HL-60/S4 treated with retinoic acid at 250 ng/mL for 4 days and 3 days (cell line): ENCODE results near the gene GSK3A.

ENCODE experiments used
- in situ Hi-C: fragments of 300-500 bp; cut with MboI; formaldehyde crosslinking; loops from 2 replicates; pipeline ENCODE4 v1.7.0; 2022; ENCODE audit warnings: low sequenced_read_pairs

GSK3A gene

GRCh38 chr19:42242512-42243409, at the start of gene GSK3A:
TSS of gene GSK3A (minus strand) at chr19:42242602. CDS start at chr19:42242465, 137 bp downstream.
- in situ Hi-C loops = no loop called here

DNA sequence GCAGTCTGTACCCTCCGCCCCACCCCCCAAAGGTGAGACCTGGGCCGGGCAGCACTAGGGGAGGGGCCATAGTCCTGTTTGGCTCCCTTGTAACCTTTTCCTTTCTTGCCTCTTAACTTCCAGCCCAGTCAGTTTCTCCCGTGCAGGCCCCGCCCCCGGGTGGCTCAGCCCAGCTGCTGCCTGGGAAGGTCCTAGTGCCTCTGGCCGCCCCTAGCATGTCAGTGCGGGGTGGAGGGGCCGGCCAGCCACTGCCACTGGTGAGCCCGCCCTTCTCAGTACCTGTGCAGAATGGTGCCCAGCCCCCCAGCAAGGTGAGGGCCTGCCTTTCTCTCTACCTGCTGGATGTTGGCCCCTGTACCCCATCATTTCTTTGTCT, 49.0 kb upstream of the GSK3A start:
- in situ Hi-C loops = no loop called here

- in situ Hi-C loops = no loop called here
Measured at GRCh38 chr19:42290523-42291434, 48.4 kb upstream of the GSK3A start.

DNA sequence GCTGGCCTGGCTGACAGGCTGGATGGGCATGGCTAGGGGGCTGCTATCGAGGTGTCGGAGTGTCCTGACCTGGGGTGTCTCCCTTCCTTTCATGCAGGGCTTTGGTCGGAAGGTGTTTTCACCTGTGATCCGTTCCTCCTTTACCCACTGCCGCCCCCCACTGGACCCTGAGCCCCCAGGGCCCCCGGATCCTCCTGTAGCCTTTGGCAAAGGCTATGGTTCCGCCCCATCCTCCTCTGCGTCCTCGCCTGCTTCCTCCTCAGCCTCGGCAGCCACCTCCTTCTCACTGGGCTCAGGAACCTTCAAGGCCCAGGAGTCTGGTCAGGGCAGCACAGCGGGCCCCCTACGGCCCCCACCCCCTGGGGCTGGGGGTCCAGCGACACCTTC, 47.7 kb upstream of the GSK3A start:
- in situ Hi-C loops = no loop called here

DNA sequence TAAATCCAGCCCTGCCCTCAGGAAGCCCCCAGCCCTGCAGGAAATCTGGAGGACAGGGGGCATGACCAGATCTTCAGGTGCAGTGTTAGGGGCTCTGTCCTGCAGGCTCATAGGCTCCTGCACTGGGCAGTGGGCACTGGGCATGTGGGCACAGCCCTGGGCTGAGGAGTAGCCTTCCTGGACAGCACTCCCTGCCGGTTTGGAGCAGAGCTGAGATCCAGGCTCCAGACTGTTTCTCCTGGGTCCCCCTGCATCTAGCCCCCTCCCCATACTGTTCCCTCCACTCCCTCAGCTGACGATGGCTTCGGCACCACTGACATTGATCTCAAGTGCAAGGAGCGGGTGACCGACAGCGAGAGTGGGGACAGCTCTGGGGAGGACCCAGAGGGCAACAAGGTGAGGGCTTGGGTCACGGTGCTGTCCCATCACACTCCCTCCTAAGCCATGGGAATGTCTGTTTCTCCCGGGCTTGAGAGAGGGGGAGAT, 47.2 kb upstream of the GSK3A start:
- in situ Hi-C loops = no loop called here

- in situ Hi-C loops = no loop called here
Measured at GRCh38 chr19:42288881-42289555, 46.6 kb upstream of the GSK3A start.

DNA sequence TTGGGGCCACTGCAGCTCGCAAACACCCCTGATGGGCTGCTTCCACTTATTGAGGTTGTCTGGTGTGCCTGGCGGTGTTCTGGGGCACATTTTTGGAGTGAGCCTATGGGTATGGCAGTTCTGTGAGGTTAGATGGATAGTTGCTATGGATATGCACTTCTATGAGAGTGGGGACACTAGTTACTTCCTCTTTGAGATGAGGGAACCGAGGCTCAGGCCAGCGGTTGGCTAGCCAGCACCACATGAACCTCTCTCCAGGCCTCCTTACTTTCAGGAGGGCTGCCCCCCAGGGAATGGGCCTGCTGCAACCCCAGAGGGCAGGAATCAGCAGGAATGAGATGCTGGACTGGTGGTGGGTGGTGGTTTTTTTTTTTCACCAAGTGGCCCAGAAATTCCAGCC, 46.0 kb upstream of the GSK3A start:
- in situ Hi-C loops = no loop called here

DNA sequence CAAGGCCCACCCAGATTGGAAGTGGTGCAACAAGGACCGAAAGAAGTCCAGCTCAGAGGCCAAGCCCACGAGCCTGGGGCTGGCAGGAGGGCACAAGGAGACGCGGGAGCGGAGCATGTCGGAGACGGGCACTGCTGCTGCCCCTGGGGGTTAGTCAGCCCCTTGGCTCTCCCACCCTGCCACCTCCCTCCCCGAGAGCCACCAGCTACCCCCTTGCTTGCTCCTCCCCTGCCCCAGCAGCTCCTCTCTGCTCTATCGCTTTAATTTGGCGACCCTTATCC, 45.4 kb upstream of the GSK3A start:
- in situ Hi-C loops = no loop called here

DNA sequence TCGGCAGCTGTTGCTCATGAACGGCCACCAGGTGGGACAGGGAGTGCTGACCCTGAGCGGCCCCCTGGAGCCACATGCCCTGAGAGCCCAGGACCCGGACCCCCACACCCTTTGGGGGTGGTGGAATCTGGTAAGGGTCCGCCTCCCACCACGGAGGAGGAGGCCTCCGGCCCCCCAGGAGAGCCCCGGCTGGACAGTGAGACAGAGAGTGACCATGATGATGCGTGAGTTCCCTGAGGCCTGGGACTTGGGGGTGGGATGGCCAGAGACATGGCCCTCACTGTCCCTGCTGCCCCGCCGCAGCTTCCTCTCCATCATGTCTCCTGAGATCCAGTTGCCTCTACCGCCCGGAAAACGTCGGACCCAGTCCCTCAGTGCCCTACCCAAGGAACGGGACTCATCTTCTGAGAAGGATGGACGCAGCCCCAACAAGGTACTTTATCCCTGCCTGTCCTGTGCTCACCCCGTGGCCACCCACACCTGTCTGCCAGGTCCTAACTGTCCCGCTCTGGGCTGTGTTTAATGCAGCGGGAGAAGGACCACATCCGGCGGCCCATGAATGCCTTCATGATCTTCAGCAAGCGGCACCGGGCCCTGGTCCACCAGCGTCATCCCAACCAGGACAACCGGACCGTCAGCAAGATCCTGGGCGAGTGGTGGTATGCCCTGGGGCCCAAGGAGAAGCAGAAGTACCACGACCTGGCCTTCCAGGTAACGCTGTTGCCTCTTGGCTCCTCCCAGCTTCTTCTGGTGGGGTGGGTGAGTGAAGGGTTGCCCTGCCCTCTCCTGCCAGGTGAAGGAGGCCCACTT, 44.8 kb upstream of the GSK3A start:
- in situ Hi-C loops = no loop called here

DNA sequence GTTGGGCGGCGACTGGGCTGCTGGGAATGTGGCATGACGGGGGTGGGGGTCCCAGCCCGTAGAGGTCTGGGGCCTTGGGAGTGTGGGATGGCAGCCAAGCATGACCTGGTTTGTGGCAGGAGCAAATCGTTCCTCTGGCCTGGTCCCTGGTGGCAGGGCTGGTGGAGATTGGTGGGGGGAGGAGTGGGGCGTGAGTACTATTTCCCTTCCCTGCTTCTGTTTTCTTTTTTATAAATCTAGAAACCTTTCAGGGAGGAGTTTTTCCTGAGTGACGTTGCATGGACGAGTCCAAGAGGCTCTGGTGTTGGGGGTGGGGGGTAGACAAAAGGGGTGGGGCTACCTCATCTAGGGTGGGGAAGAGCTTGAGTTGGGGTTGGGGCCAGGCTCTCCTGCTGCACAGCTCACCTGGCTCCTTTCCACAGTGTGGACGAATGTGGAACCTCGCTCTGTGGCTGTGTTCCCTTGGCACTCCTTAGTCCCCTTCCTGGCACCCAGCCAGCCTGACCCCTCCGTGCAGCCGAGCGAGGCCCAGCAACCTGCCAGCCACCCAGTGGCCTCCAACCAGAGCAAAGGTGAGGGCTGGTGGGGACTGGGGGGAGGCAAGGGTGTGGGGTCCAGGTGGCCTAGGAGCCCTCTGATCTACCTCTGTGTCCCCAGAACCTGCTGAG, 44.1 kb upstream of the GSK3A start:
- in situ Hi-C loops = no loop called here

DNA sequence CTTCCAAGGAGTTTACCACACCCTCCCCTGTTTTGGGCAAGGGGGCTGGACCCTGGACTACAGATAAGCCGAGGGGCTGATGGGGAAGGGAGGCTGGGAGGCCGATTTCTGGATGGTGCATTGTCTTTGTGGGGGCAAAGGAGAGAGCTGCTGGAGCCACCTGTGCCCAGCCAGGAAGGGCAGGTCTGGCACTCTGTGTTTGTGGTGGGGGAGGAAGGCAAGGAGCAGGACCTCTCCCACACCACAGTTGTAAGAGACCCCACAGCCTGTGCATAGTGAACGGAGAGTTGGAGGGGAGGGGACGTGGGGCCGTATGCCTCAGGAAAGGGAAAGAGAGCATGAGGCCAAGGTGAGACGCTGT, 43.6 kb upstream of the GSK3A start:
- in situ Hi-C loops = no loop called here

GRCh38 chr19:42285541-42285941, 43.1 kb upstream of the GSK3A start:
- in situ Hi-C loops = no loop called here

DNA sequence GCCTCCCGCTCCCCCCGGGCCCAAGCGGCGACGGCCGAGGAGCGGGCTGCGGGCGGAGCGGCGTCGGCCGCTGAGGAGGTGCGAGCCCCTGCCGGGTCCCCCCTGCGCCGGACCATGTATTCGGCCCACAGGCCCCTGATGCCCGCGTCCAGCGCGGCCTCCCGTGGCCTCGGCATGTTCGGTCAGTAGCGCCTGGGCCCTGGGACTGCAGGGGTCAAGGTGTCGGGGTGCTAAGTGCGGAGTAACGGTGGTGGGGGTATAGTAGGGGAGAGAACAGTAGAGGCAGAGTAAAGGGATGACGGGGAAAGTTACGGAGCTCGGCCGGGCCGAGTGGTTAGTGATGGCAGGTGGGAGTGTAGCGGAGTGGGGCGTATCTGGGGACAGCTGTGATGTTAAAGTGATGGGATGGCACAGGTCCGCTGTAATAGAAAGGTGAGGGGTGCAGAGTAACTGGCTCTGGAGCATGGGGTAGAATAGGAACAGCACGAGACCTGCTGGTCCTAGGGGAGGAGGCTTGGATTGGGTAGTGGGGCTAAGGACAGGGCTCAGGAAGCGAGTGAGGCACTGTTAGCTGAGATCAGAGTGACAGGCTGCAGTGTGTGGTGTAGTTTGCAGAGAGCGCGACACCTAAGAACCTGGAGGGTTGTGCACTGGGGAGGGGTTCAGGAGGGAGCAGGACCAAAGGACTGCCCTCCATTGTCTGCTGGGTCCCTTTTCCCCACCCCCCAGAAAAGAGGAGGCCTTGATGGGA, 42.4 kb upstream of the GSK3A start:
- in situ Hi-C loops = no loop called here

DNA sequence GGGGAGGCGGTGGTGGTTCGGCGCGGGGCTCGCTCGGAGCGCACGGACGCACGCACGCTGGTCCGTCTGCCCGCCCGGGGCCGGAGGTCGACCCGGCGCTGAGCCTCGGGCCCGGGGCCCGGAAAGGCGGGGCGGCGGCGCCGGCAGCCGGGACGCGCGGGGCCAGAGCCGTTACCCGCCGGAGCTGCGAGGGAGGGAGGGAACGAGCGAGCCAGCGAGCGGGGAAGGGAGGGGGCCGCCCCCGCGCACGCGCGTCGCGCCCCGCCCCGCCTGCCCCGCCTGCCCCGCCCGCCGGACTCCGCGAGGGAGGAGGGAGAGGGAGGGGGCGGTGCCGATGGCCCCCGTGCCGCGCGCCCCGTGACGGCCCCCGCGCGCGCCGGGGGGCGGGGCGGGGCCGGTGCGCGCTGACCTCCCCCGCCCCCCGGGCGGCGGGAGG, 41.7 kb upstream of the GSK3A start:
- in situ Hi-C loops = no loop called here

GRCh38 chr19:42283188-42284065, 41.0 kb upstream of the GSK3A start:
- in situ Hi-C loops = no loop called here

GRCh38 chr19:42282819-42283187, 40.4 kb upstream of the GSK3A start:
- in situ Hi-C loops = no loop called here

GRCh38 chr19:42281827-42282762, 39.7 kb upstream of the GSK3A start:
- in situ Hi-C loops = no loop called here
